Measurements from ENCODE around the gene PBX4.
"Not testable (repeated sequence)": the region's sequence is repeated elsewhere in the genome, so short reads cannot be mapped to it uniquely, and the experiment has no call there.

Gene PBX4

GRCh38 chr19:19610376-19611202 lies 7.9 kb downstream of the PBX4 start:
- no peak overlapping the region for H3K4me3 ChIP-seq (ENCODE audit: low read length)
- no peak for TF ChIP-seq CTCF (conservative IDR thresholded peaks at IDR 0.05; ENCODE audit: low read length)
- DNase-seq (ENCODE audit: low read depth) = no peak

GRCh38 chr19:19606686-19607085 lies 11.8 kb downstream of the PBX4 start:
- not testable (repeated sequence) for H3K4me3 ChIP-seq (ENCODE audit: low read length); DNase-seq (ENCODE audit: low read depth)

- no peak for DNase-seq (ENCODE audit: low read depth)
- no peak for TF ChIP-seq CTCF (conservative IDR thresholded peaks at IDR 0.05; ENCODE audit: low read length)
- no peak overlapping the region for H3K4me3 ChIP-seq (ENCODE audit: low read length)
Measured at GRCh38 chr19:19606021-19606420, 12.5 kb downstream of the PBX4 start.

- TF ChIP-seq CTCF (conservative IDR thresholded peaks at IDR 0.05; ENCODE audit: low read length) = no peak
- DNase-seq (ENCODE audit: low read depth) = no peak
- H3K4me3 ChIP-seq (ENCODE audit: low read length) = no peak overlapping the region
Measured at GRCh38 chr19:19602713-19603324, 15.7 kb downstream of the PBX4 start.

- no peak for DNase-seq (ENCODE audit: low read depth)
- TF ChIP-seq CTCF (conservative IDR thresholded peaks at IDR 0.05; ENCODE audit: low read length) = no peak
- H3K4me3 ChIP-seq (ENCODE audit: low read length) = no peak overlapping the region
Measured at GRCh38 chr19:19602136-19602712, 16.3 kb downstream of the PBX4 start.

- no peak for DNase-seq (ENCODE audit: low read depth)
- no peak for TF ChIP-seq CTCF (conservative IDR thresholded peaks at IDR 0.05; ENCODE audit: low read length)
- H3K4me3 ChIP-seq (ENCODE audit: low read length) = no peak overlapping the region
Measured at GRCh38 chr19:19600793-19601330, 17.6 kb downstream of the PBX4 start.

- DNase-seq (ENCODE audit: low read depth); H3K4me3 ChIP-seq (ENCODE audit: low read length): not testable (repeated sequence)
Measured at GRCh38 chr19:19598728-19599451, 19.6 kb downstream of the PBX4 start.
